ENCODE results near the gene LAMB1. TPM values are rescaled to one million over a fixed set of nuclear protein-coding genes. Genes with fewer than 3 reads are reported as not detected.

Gene LAMB1
- total and polyA plus RNA-seq, 2 of the 13 experiments (the other 11 are each of a cell fraction or from before 2014, with no cell fraction given), result 109 to 124 TPM

GRCh38 chr7:107951172-107951787 is 51.7 kb downstream of the LAMB1 start:
- TF ChIP-seq ZFYVE20 (CRISPR knock-in tag; IDR thresholded peaks at IDR 0.05; ENCODE audit: borderline replicate concordance, low read depth), result no peak
- FAIRE-seq (no peak), ATAC-seq (no peak), DNase-seq (ENCODE audit: low spot score) (no peak)
- H4K20me1 ChIP-seq (ENCODE audit: insufficient read depth, low read length), result no peaks in the 10 kb centered on the region
- peaks cover 32 to 57% of the 10 kb centered on the region in 2 experiments for H3K36me3 ChIP-seq (replicated peaks in 1 of 2; ENCODE audit: control insufficient read depth in 1 of 2, insufficient read depth in 2 of 2, low read length in 2 of 2)
- no peaks in the 10 kb centered on the region for H3K27me3 ChIP-seq (ENCODE audit: control insufficient read depth in 1 of 2, insufficient read depth in 2 of 2, low read length in 2 of 2)
- H2AFZ ChIP-seq (ENCODE audit: low read length), result no peak overlapping the region
- intact Hi-C loops (cut with micrococcal nuclease; ENCODE audit: unreplicated experiment) (no loop called here), in situ Hi-C loops (cut with HindIII; ENCODE audit: extremely low pct_ligation_motif_present, low pct_unique_long_range_greater_than_20kb) (no loop called here)
- WGBS (ENCODE audit: low lambda C conversion rate), result 95% methylated on average over 14 of the region's 14 CpGs
- no peak overlapping the region for H3K27ac ChIP-seq (ENCODE audit: extremely low read length, insufficient read depth, low read length)
- BruUV-seq (replicated peaks), result no TSS peak
- H3K79me2 ChIP-seq (ENCODE audit: insufficient read depth, low read length), result no peaks in the 10 kb centered on the region
- H3K4me3 ChIP-seq (replicated peaks in 1 of 3; ENCODE audit: insufficient read depth in 1 of 3, low read depth in 2 of 3, low read length in 3 of 3), result no peak overlapping the region
- no peaks in the 10 kb centered on the region for H3K9me3 ChIP-seq (ENCODE audit: low read length)
- CTCF ChIA-PET (ENCODE audit: low intra/inter-chr PET ratio, low total read pairs), result no interaction called here
- H3K9ac ChIP-seq (ENCODE audit: insufficient read depth, low read depth, low read length), result no peak overlapping the region
- POLR2A ChIA-PET, result interaction anchor here (1.6 kb wide), 1 partner anchor 53 kb away, joined by 5 read pairs; no protein-coding TSS in a partner anchor
- H3K4me2 ChIP-seq (ENCODE audit: low read depth, low read length), result no peak overlapping the region
- H3K4me1 ChIP-seq (ENCODE audit: insufficient read depth, low read length), result peaks cover 61% of the 10 kb centered on the region

- Histone ChIP-seq H4K20me1 (ENCODE audit: insufficient read depth, low read length) (no peaks in the 10 kb centered on the region), H3K4me3 (replicated peaks in 1 of 3; ENCODE audit: insufficient read depth in 1 of 3, low read depth in 2 of 3, low read length in 3 of 3) (no peak overlapping the region; a peak in 1 of 6 replicates), H3K27me3 (ENCODE audit: control insufficient read depth in 1 of 2, insufficient read depth in 2 of 2, low read length in 2 of 2) (no peaks in the 10 kb centered on the region), H3K79me2 (ENCODE audit: insufficient read depth, low read length) (no peaks in the 10 kb centered on the region), H3K4me2 (ENCODE audit: low read depth, low read length) (peak overlapping the region; percentile 8), H3K9ac (ENCODE audit: insufficient read depth, low read depth, low read length) (peak overlapping the region; percentile 24; the same call in 1 of the 2 replicates), H3K4me1 (ENCODE audit: insufficient read depth, low read length) (peaks cover 61% of the 10 kb centered on the region), H3K27ac (ENCODE audit: extremely low read length, insufficient read depth, low read length) (peak overlapping the region; percentile 60), H3K36me3 (replicated peaks in 1 of 2; ENCODE audit: control insufficient read depth in 1 of 2, insufficient read depth in 2 of 2, low read length in 2 of 2) (peaks cover 31 to 59% of the 10 kb centered on the region in 2 experiments), H3K9me3 (ENCODE audit: low read length) (no peaks in the 10 kb centered on the region), H2AFZ (ENCODE audit: low read length) (no peak overlapping the region)
- TF ChIP-seq SOX6 (IDR thresholded peaks at IDR 0.05) (no peak), SOX6 (CRISPR knock-in tag; IDR thresholded peaks at IDR 0.05) (no peak), GATA4 (IDR thresholded peaks at IDR 0.05; ENCODE audit: borderline replicate concordance, low read depth) (0 out of 2 replicates have a peak, but pooled peaks have one; percentile 4)
- POLR2A ChIA-PET, result interaction anchor here (1.0 to 1.3 kb wide), 4 partner anchors 17 to 66 kb away, joined by 3 to 5 read pairs (median 3); partner anchors contain the start of gene LAMB1
- intact Hi-C loops (cut with micrococcal nuclease; ENCODE audit: unreplicated experiment) (loop anchor here (1.0 to 2.0 kb wide), 3 partner anchors 17 to 146 kb away; no protein-coding TSS in a partner anchor), in situ Hi-C loops (cut with HindIII; ENCODE audit: extremely low pct_ligation_motif_present, low pct_unique_long_range_greater_than_20kb) (no loop called here)
- DNase-seq (ENCODE audit: low spot score), result no peak
- BruUV-seq (replicated peaks), result no TSS peak
- FAIRE-seq, result no peak
- WGBS (ENCODE audit: low lambda C conversion rate), result 71% methylated on average over 1 of the region's 1 CpG
- ATAC-seq, result no peak
- CTCF ChIA-PET (ENCODE audit: low intra/inter-chr PET ratio, low total read pairs), result no interaction called here
These were observed 53.5 kb downstream of the LAMB1 start for GRCh38 chr7:107949443-107949935.

Measured in HepG2 (cell line).